ENCODE data around the gene EIF4A2. TPM values are rescaled to one million over a fixed set of nuclear protein-coding genes. Genes with fewer than 3 reads are reported as not detected.

EIF4A2 gene
- polyA plus RNA-seq, 1 of the 3 experiments (the other 2 are of a cell fraction): 270 TPM

DNA sequence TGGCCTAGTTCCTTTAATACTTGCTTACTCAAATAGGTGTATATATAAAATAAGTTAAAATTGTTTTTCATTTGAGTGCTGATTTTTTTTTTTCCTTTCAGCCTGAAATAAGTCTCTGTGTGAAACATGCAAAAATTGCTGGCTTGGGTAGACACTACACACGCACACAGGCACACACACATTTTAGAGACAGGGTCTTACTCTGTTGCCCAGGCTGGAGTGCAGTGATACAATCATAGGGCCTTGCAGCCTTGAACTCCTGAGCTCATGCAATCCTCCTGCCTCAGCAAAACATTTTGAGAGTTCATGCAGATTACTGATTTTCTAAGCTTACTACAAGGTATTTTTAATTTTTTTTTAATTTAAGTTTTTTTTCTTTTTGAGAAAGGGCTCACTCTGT lies 35.6 kb downstream of the EIF4A2 start:
- no peaks in the 10 kb centered on the region for H3K9me2 ChIP-seq
- WGBS (ENCODE audit: low lambda C conversion rate): 88% methylated on average over 1 of the region's 1 CpG
- no peaks in the 10 kb centered on the region for H3K9me3 ChIP-seq
- ChIA-PET POLR2A (interaction anchor here (1.5 kb wide), 1 partner anchor 35 kb away, joined by 7 read pairs; the partner anchor contains the start of gene EIF4A2), CTCF (interaction anchor here (1.2 to 9.2 kb wide), 2 partner anchors 19 to 202 kb away, joined by 3 to 119 read pairs; partner anchors contain the start of gene AHSG)
- H3K4me3 ChIP-seq (ENCODE audit: low read depth in 2 of 2, low read length in 1 of 2): no peak overlapping the region
- H3K79me2 ChIP-seq (ENCODE audit: insufficient read depth): no peaks in the 10 kb centered on the region
- H2AFZ ChIP-seq (ENCODE audit: low read depth): no peak overlapping the region
- no peaks in the 10 kb centered on the region for H3K27me3 ChIP-seq (ENCODE audit: insufficient read depth)
- TF ChIP-seq RFX5 (IDR thresholded peaks at IDR 0.05; ENCODE audit: low read length) (no peak), FOXM1 (IDR thresholded peaks at IDR 0.05; ENCODE audit: low read depth) (no peak), TEAD4 (IDR thresholded peaks at IDR 0.05; ENCODE audit: borderline replicate concordance, insufficient read depth) (no peak), MXI1 (IDR thresholded peaks at IDR 0.05; ENCODE audit: low read depth, low read length) (no peak), RAD21 (IDR thresholded peaks at IDR 0.05; ENCODE audit: low read length) (no peak)
- TF ChIP-seq, protein P1, sequence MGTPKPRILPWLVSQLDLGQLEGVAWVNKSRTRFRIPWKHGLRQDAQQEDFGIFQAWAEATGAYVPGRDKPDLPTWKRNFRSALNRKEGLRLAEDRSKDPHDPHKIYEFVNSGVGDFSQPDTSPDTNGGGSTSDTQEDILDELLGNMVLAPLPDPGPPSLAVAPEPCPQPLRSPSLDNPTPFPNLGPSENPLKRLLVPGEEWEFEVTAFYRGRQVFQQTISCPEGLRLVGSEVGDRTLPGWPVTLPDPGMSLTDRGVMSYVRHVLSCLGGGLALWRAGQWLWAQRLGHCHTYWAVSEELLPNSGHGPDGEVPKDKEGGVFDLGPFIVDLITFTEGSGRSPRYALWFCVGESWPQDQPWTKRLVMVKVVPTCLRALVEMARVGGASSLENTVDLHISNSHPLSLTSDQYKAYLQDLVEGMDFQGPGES (IDR thresholded peaks at IDR 0.05; ENCODE audit: low read depth, low read length): no peak
- TF ChIP-seq, protein P2, sequence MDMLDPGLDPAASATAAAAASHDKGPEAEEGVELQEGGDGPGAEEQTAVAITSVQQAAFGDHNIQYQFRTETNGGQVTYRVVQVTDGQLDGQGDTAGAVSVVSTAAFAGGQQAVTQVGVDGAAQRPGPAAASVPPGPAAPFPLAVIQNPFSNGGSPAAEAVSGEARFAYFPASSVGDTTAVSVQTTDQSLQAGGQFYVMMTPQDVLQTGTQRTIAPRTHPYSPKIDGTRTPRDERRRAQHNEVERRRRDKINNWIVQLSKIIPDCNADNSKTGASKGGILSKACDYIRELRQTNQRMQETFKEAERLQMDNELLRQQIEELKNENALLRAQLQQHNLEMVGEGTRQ (IDR thresholded peaks at IDR 0.05; ENCODE audit: borderline replicate concordance, low read depth, low read length): no peak
- peaks cover 10% of the 10 kb centered on the region for H3F3A ChIP-seq (replicated peaks; ENCODE audit: insufficient read depth)
- no peaks in the 10 kb centered on the region for H4K20me1 ChIP-seq (ENCODE audit: insufficient read depth)
- no peak overlapping the region for H3K9ac ChIP-seq
- no peak overlapping the region for H3K4me2 ChIP-seq
- DNase-seq: no peak
- H3K4me1 ChIP-seq (ENCODE audit: control insufficient read depth in 1 of 2, insufficient read depth in 2 of 2, low read depth in 1 of 2, low read length in 1 of 2): no peaks in the 10 kb centered on the region
- H3K27ac ChIP-seq (ENCODE audit: low read depth in 2 of 2, low read length in 1 of 2): no peak overlapping the region
- no peaks in the 10 kb centered on the region for H3K36me3 ChIP-seq (replicated peaks in 1 of 2; ENCODE audit: control insufficient read depth in 1 of 2, insufficient read depth in 2 of 2, low read length in 1 of 2)

DNA sequence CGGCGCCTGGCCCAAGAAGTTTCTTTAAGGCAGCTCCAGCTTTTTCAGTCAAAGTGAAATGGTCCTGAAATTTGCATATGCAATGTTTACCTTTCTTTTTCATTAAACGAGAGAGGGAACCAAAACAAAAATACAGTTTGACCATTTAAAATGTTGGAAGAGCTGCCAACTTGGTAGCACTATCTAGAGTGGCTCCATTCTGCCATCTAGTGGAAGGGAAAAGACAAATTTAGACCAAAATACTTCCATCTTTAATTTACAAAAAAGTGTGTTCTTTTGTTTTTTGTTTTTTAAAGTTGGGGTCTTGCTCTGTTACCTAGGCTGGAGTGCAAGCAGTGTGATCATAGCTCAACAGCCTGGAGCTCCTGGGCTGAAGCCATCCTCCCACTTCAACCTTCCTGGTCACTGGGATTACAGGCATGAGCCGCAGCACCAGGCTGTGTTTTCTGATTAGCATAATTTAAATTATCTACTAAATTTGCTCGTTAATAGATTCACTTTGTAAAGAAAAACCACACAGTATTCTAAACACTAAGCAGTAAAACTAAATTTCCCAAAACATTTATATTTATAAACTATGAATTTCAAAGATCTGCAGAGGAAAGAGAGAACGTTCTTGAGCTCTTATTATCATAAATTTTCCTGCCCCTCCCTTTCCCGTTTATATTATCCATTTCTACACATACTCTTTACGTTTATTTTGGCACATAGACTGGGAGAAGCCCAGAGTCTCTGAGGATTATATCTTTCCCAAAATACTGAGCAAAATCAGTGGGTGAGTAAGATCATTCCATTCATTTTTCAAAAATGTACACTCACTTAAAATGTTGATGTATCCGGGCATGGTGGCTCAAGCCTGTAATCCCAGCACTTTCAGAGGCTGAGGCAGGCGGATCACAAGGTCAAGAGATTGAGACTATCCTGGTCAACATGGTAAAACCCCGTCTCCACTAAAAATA lies 38.3 kb downstream of the EIF4A2 start:
- H3K9me2 ChIP-seq: no peaks in the 10 kb centered on the region
- peak overlapping the region; percentile 85; the same call in 1 of the 2 replicates for H2AFZ ChIP-seq (ENCODE audit: low read depth)
- H3K4me2 ChIP-seq: peak overlapping the region; percentile 36
- 42% methylated on average over 11 of the region's 11 CpGs for WGBS (ENCODE audit: low lambda C conversion rate)
- H3K4me3 ChIP-seq (ENCODE audit: low read depth in 2 of 2, low read length in 1 of 2): peak overlapping the region in 1 of 2 experiments; percentile 25; a peak in 1 of 4 replicates
- H3K4me1 ChIP-seq (ENCODE audit: control insufficient read depth in 1 of 2, insufficient read depth in 2 of 2, low read depth in 1 of 2, low read length in 1 of 2): no peaks in the 10 kb centered on the region; a peak in 1 of 4 replicates
- H3K9ac ChIP-seq: no peak overlapping the region; the same call in 1 of the 2 replicates
- H3K27ac ChIP-seq (ENCODE audit: low read depth in 2 of 2, low read length in 1 of 2): peak overlapping the region in 1 of 2 experiments; percentile 45; a peak in 2 of 4 replicates
- no peaks in the 10 kb centered on the region for H3K27me3 ChIP-seq (ENCODE audit: insufficient read depth)
- ChIA-PET POLR2A (interaction anchor here (1.5 kb wide), 1 partner anchor 38 kb away, joined by 6 read pairs; the partner anchor contains the start of gene EIF4A2), CTCF (interaction anchor here (0.5 to 9.2 kb wide), 49 partner anchors 8 to 1161 kb away, joined by 3 to 119 read pairs (median 3); partner anchors contain the start of genes AHSG, DNAJB11, EIF4A2 and RFC4)
- H3K79me2 ChIP-seq (ENCODE audit: insufficient read depth): no peaks in the 10 kb centered on the region
- H3K9me3 ChIP-seq: no peaks in the 10 kb centered on the region
- TF ChIP-seq NRF1 (IDR thresholded peaks at IDR 0.05; ENCODE audit: low read depth, low read length) (no peak), YY1 (IDR thresholded peaks at IDR 0.05; ENCODE audit: low read depth) (peak; percentile 67; the same call in 1 of the 2 replicates), FOSL2 (IDR thresholded peaks at IDR 0.05; ENCODE audit: borderline replicate concordance, low read depth) (peak; percentile 9; the same call in 1 of the 2 replicates), SMC3 (IDR thresholded peaks at IDR 0.05; ENCODE audit: low read depth, low read length) (peak; percentile 46), RAD21 (IDR thresholded peaks at IDR 0.05; ENCODE audit: low read length) (peak; percentile 80)
- TF ChIP-seq, protein P3, sequence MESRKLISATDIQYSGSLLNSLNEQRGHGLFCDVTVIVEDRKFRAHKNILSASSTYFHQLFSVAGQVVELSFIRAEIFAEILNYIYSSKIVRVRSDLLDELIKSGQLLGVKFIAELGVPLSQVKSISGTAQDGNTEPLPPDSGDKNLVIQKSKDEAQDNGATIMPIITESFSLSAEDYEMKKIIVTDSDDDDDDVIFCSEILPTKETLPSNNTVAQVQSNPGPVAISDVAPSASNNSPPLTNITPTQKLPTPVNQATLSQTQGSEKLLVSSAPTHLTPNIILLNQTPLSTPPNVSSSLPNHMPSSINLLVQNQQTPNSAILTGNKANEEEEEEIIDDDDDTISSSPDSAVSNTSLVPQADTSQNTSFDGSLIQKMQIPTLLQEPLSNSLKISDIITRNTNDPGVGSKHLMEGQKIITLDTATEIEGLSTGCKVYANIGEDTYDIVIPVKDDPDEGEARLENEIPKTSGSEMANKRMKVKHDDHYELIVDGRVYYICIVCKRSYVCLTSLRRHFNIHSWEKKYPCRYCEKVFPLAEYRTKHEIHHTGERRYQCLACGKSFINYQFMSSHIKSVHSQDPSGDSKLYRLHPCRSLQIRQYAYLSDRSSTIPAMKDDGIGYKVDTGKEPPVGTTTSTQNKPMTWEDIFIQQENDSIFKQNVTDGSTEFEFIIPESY (IDR thresholded peaks at IDR 0.05; ENCODE audit: borderline replicate concordance, low read depth): no peak
- TF ChIP-seq, protein P4, sequence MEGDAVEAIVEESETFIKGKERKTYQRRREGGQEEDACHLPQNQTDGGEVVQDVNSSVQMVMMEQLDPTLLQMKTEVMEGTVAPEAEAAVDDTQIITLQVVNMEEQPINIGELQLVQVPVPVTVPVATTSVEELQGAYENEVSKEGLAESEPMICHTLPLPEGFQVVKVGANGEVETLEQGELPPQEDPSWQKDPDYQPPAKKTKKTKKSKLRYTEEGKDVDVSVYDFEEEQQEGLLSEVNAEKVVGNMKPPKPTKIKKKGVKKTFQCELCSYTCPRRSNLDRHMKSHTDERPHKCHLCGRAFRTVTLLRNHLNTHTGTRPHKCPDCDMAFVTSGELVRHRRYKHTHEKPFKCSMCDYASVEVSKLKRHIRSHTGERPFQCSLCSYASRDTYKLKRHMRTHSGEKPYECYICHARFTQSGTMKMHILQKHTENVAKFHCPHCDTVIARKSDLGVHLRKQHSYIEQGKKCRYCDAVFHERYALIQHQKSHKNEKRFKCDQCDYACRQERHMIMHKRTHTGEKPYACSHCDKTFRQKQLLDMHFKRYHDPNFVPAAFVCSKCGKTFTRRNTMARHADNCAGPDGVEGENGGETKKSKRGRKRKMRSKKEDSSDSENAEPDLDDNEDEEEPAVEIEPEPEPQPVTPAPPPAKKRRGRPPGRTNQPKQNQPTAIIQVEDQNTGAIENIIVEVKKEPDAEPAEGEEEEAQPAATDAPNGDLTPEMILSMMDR (IDR thresholded peaks at IDR 0.05): peak; percentile 80
- peak; percentile 54 for DNase-seq
- no peaks in the 10 kb centered on the region for H3K36me3 ChIP-seq (replicated peaks in 1 of 2; ENCODE audit: control insufficient read depth in 1 of 2, insufficient read depth in 2 of 2, low read length in 1 of 2)
- H3F3A ChIP-seq (replicated peaks; ENCODE audit: insufficient read depth): peaks cover 13% of the 10 kb centered on the region
- H4K20me1 ChIP-seq (ENCODE audit: insufficient read depth): no peaks in the 10 kb centered on the region
